ENCODE data around the gene ROR1. TPM values are rescaled to one million over a fixed set of nuclear protein-coding genes. Genes with fewer than 3 reads are reported as not detected.

ROR1 gene
- total and polyA plus RNA-seq, 3 experiments from 2014 or later, result not detected

- Mint-ChIP-seq H3K4me3 (no peak overlapping the region), H3K36me3 (no peaks in the 10 kb centered on the region), H3K4me1 (no peaks in the 10 kb centered on the region), H3K27me3 (peaks cover 11 to 19% of the 10 kb centered on the region in 2 donors), H3K27ac (no peak overlapping the region), H3K9me3 (peaks cover 0 to 3% (median 0%) of the 10 kb centered on the region in 5 donors)
- Histone ChIP-seq H3K9me3 (ENCODE audit: low read length) (no peaks in the 10 kb centered on the region), H3K27me3 (ENCODE audit: insufficient read depth, low read length, poor library complexity, severe bottlenecking) (no peaks in the 10 kb centered on the region), H3K36me3 (ENCODE audit: insufficient read depth, low read length) (no peaks in the 10 kb centered on the region), H3K27ac (ENCODE audit: low read depth, low read length) (no peak overlapping the region), H3K4me1 (ENCODE audit: insufficient read depth, low read length) (no peaks in the 10 kb centered on the region), H3K4me3 (ENCODE audit: low read length) (no peak overlapping the region)
- ChIA-PET CTCF (no interaction called here), POLR2A (no interaction called here)
- no peak for DNase-seq
Observed at GRCh38 chr1:64036549-64036948, 262.7 kb downstream of the ROR1 start.

- Histone ChIP-seq H3K9me3 (ENCODE audit: low read length) (no peaks in the 10 kb centered on the region), H3K4me1 (ENCODE audit: insufficient read depth, low read length) (no peaks in the 10 kb centered on the region), H3K27me3 (ENCODE audit: insufficient read depth, low read length, poor library complexity, severe bottlenecking) (no peaks in the 10 kb centered on the region), H3K27ac (ENCODE audit: low read depth, low read length) (no peak overlapping the region), H3K4me3 (ENCODE audit: low read length) (no peak overlapping the region), H3K36me3 (ENCODE audit: insufficient read depth, low read length) (no peaks in the 10 kb centered on the region)
- Mint-ChIP-seq H3K9me3 (peaks cover 0 to 3% (median 0%) of the 10 kb centered on the region in 5 donors), H3K27me3 (peaks cover 11 to 20% of the 10 kb centered on the region in 2 donors), H3K4me1 (no peaks in the 10 kb centered on the region), H3K27ac (no peak overlapping the region), H3K36me3 (no peaks in the 10 kb centered on the region), H3K4me3 (no peak overlapping the region)
- ChIA-PET CTCF (no interaction called here), POLR2A (no interaction called here)
- no peak for DNase-seq
Observed at GRCh38 chr1:64038119-64038518, 264.3 kb downstream of the ROR1 start.

GRCh38 chr1:64038965-64039364 is 265.1 kb downstream of the ROR1 start:
- no peaks in the 10 kb centered on the region for H3K36me3 ChIP-seq (ENCODE audit: insufficient read depth, low read length)
- H3K4me3 ChIP-seq (ENCODE audit: low read length), result no peak overlapping the region
- H3K36me3 Mint-ChIP-seq, result no peaks in the 10 kb centered on the region
- H3K9me3 Mint-ChIP-seq, result peaks cover 0 to 3% (median 0%) of the 10 kb centered on the region in 5 donors
- no peak overlapping the region for H3K27ac ChIP-seq (ENCODE audit: low read depth, low read length)
- no peaks in the 10 kb centered on the region for H3K4me1 ChIP-seq (ENCODE audit: insufficient read depth, low read length)
- CTCF ChIA-PET, result no interaction called here
- POLR2A ChIA-PET, result no interaction called here
- no peaks in the 10 kb centered on the region for H3K4me1 Mint-ChIP-seq
- no peak overlapping the region for H3K27ac Mint-ChIP-seq
- DNase-seq, result no peak
- no peaks in the 10 kb centered on the region for H3K9me3 ChIP-seq (ENCODE audit: low read length)
- H3K27me3 Mint-ChIP-seq, result peaks cover 11 to 20% of the 10 kb centered on the region in 2 donors
- H3K4me3 Mint-ChIP-seq, result no peak overlapping the region
- no peaks in the 10 kb centered on the region for H3K27me3 ChIP-seq (ENCODE audit: insufficient read depth, low read length, poor library complexity, severe bottlenecking)

- no peak overlapping the region for H3K4me3 Mint-ChIP-seq
- H3K9me3 Mint-ChIP-seq, result peaks cover 0 to 3% (median 0%) of the 10 kb centered on the region in 5 donors
- peaks cover 11 to 20% of the 10 kb centered on the region in 2 donors for H3K27me3 Mint-ChIP-seq
- no peak for DNase-seq
- POLR2A ChIA-PET, result no interaction called here
- Histone ChIP-seq H3K27ac (ENCODE audit: low read depth, low read length) (no peak overlapping the region), H3K4me1 (ENCODE audit: insufficient read depth, low read length) (no peaks in the 10 kb centered on the region), H3K9me3 (ENCODE audit: low read length) (no peaks in the 10 kb centered on the region), H3K36me3 (ENCODE audit: insufficient read depth, low read length) (no peaks in the 10 kb centered on the region), H3K4me3 (ENCODE audit: low read length) (no peak overlapping the region), H3K27me3 (ENCODE audit: insufficient read depth, low read length, poor library complexity, severe bottlenecking) (no peaks in the 10 kb centered on the region)
- no peak overlapping the region for H3K27ac Mint-ChIP-seq
- H3K36me3 Mint-ChIP-seq, result no peaks in the 10 kb centered on the region
- CTCF ChIA-PET, result no interaction called here
- H3K4me1 Mint-ChIP-seq, result no peaks in the 10 kb centered on the region
Observed at GRCh38 chr1:64039390-64039926, 265.6 kb downstream of the ROR1 start.

- Mint-ChIP-seq H3K27ac (no peak overlapping the region), H3K27me3 (peaks cover 8 to 12% of the 10 kb centered on the region in 2 donors), H3K9me3 (peaks cover 0 to 4% (median 0%) of the 10 kb centered on the region in 5 donors), H3K36me3 (no peaks in the 10 kb centered on the region), H3K4me1 (no peaks in the 10 kb centered on the region), H3K4me3 (no peak overlapping the region)
- Histone ChIP-seq H3K36me3 (ENCODE audit: insufficient read depth, low read length) (no peaks in the 10 kb centered on the region), H3K4me1 (ENCODE audit: insufficient read depth, low read length) (no peaks in the 10 kb centered on the region), H3K27me3 (ENCODE audit: insufficient read depth, low read length, poor library complexity, severe bottlenecking) (no peaks in the 10 kb centered on the region), H3K9me3 (ENCODE audit: low read length) (no peaks in the 10 kb centered on the region), H3K27ac (ENCODE audit: low read depth, low read length) (no peak overlapping the region), H3K4me3 (ENCODE audit: low read length) (no peak overlapping the region)
- CTCF ChIA-PET, result no interaction called here
- POLR2A ChIA-PET, result no interaction called here
- no peak for DNase-seq
Observed at GRCh38 chr1:64041371-64042131, 267.7 kb downstream of the ROR1 start.

GRCh38 chr1:64042331-64043100 is 268.7 kb downstream of the ROR1 start:
- DNase-seq, result no peak
- Histone ChIP-seq H3K27me3 (ENCODE audit: insufficient read depth, low read length, poor library complexity, severe bottlenecking) (no peaks in the 10 kb centered on the region), H3K9me3 (ENCODE audit: low read length) (no peaks in the 10 kb centered on the region), H3K4me3 (ENCODE audit: low read length) (no peak overlapping the region), H3K36me3 (ENCODE audit: insufficient read depth, low read length) (no peaks in the 10 kb centered on the region), H3K27ac (ENCODE audit: low read depth, low read length) (no peak overlapping the region), H3K4me1 (ENCODE audit: insufficient read depth, low read length) (no peaks in the 10 kb centered on the region)
- Mint-ChIP-seq H3K4me3 (no peak overlapping the region), H3K9me3 (peaks cover 0 to 4% (median 0%) of the 10 kb centered on the region in 5 donors), H3K36me3 (no peaks in the 10 kb centered on the region), H3K4me1 (no peaks in the 10 kb centered on the region), H3K27me3 (peaks cover 8 to 12% of the 10 kb centered on the region in 2 donors), H3K27ac (no peak overlapping the region)
- CTCF ChIA-PET, result no interaction called here
- POLR2A ChIA-PET, result no interaction called here

GRCh38 chr1:64043288-64043687 is 269.5 kb downstream of the ROR1 start:
- H3K4me3 Mint-ChIP-seq, result no peak overlapping the region
- H3K27ac Mint-ChIP-seq, result no peak overlapping the region
- no peaks in the 10 kb centered on the region for H3K27me3 ChIP-seq (ENCODE audit: insufficient read depth, low read length, poor library complexity, severe bottlenecking)
- ChIA-PET CTCF (no interaction called here), POLR2A (no interaction called here)
- no peaks in the 10 kb centered on the region for H3K36me3 ChIP-seq (ENCODE audit: insufficient read depth, low read length)
- no peaks in the 10 kb centered on the region for H3K9me3 ChIP-seq (ENCODE audit: low read length)
- H3K9me3 Mint-ChIP-seq, result peaks cover 0 to 3% (median 0%) of the 10 kb centered on the region in 5 donors
- peaks cover 4 to 12% of the 10 kb centered on the region in 2 donors for H3K27me3 Mint-ChIP-seq
- H3K4me3 ChIP-seq (ENCODE audit: low read length), result no peak overlapping the region
- H3K27ac ChIP-seq (ENCODE audit: low read depth, low read length), result no peak overlapping the region
- H3K4me1 Mint-ChIP-seq, result no peaks in the 10 kb centered on the region
- DNase-seq, result no peak
- H3K4me1 ChIP-seq (ENCODE audit: insufficient read depth, low read length), result no peaks in the 10 kb centered on the region
- H3K36me3 Mint-ChIP-seq, result no peaks in the 10 kb centered on the region

GRCh38 chr1:64043976-64044375 is 270.2 kb downstream of the ROR1 start:
- H3K27ac ChIP-seq (ENCODE audit: low read depth, low read length), result no peak overlapping the region
- H3K4me3 Mint-ChIP-seq, result no peak overlapping the region

More at GRCh38 chr1:64043976-64044375, 270.2 kb downstream of the ROR1 start:
- Mint-ChIP-seq H3K9me3 (peaks cover 0 to 1% (median 0%) of the 10 kb centered on the region in 5 donors), H3K27ac (no peak overlapping the region), H3K4me1 (no peaks in the 10 kb centered on the region), H3K36me3 (no peaks in the 10 kb centered on the region), H3K27me3 (peaks cover 4 to 11% of the 10 kb centered on the region in 2 donors)
- H3K4me1 ChIP-seq (ENCODE audit: insufficient read depth, low read length), result no peaks in the 10 kb centered on the region
- no peak overlapping the region for H3K4me3 ChIP-seq (ENCODE audit: low read length)
- ChIA-PET CTCF (no interaction called here), POLR2A (no interaction called here)
- no peaks in the 10 kb centered on the region for H3K9me3 ChIP-seq (ENCODE audit: low read length)
- H3K27me3 ChIP-seq (ENCODE audit: insufficient read depth, low read length, poor library complexity, severe bottlenecking), result no peaks in the 10 kb centered on the region
- DNase-seq, result no peak
- H3K36me3 ChIP-seq (ENCODE audit: insufficient read depth, low read length), result no peaks in the 10 kb centered on the region

Data from CD8-positive, alpha-beta memory T cell (primary cell).